Fibroblast of the conjunctiva (primary cell): Measurements from ENCODE around the gene HOXB2.
"Not testable (repeated sequence)": the region's sequence is repeated elsewhere in the genome, so short reads cannot be mapped to it uniquely, and the experiment has no call there.

Experiments used
- DNase-seq: peaks from one replicate; pipeline ENCODE4 v3.0.0-alpha.2; 2010; ENCODE audit warnings: low read depth

The HOXB2 gene

GRCh38 chr17:48541036-48541576 is 3.8 kb downstream of the HOXB2 start:
- DNase-seq = no peak

GRCh38 chr17:48540213-48540612 is 4.7 kb downstream of the HOXB2 start:
- no peak for DNase-seq

GRCh38 chr17:48539177-48539576 is 5.7 kb downstream of the HOXB2 start:
- DNase-seq = no peak

GRCh38 chr17:48537316-48537715 is 7.6 kb downstream of the HOXB2 start:
- no peak for DNase-seq

- not testable (repeated sequence) for DNase-seq
Measured at GRCh38 chr17:48535793-48536559, 8.9 kb downstream of the HOXB2 start.

- no peak for DNase-seq
Measured at GRCh38 chr17:48532261-48532660, 12.6 kb downstream of the HOXB2 start.

- no peak for DNase-seq
Measured at GRCh38 chr17:48530887-48531272, 14.0 kb downstream of the HOXB2 start, which contains the start of gene HOXB1. TSS of gene HOXB1 (minus strand) at chr17:48531011. CDS start at chr17:48530904, 107 bp downstream.

GRCh38 chr17:48530208-48530886 is 14.6 kb downstream of the HOXB2 start:
- no peak for DNase-seq

GRCh38 chr17:48529683-48530009 is 15.3 kb downstream of the HOXB2 start:
- DNase-seq = no peak

- DNase-seq = no peak
Measured at GRCh38 chr17:48528936-48529682, 15.8 kb downstream of the HOXB2 start.

- DNase-seq = no peak
Measured at GRCh38 chr17:48528153-48528935, 16.6 kb downstream of the HOXB2 start.

GRCh38 chr17:48527547-48527932 is 17.4 kb downstream of the HOXB2 start:
- no peak for DNase-seq

- DNase-seq = no peak
Measured at GRCh38 chr17:48526608-48527546, 18.0 kb downstream of the HOXB2 start.

GRCh38 chr17:48523010-48523409 is 21.9 kb downstream of the HOXB2 start:
- DNase-seq = no peak

- DNase-seq = no peak
Measured at GRCh38 chr17:48522031-48522653, 22.8 kb downstream of the HOXB2 start.

GRCh38 chr17:48520631-48521079 is 24.3 kb downstream of the HOXB2 start:
- DNase-seq = no peak

- DNase-seq = no peak
Measured at GRCh38 chr17:48519427-48519826, 25.5 kb downstream of the HOXB2 start.

GRCh38 chr17:48517478-48517877 is 27.4 kb downstream of the HOXB2 start:
- no peak for DNase-seq

GRCh38 chr17:48515925-48516900 is 28.7 kb downstream of the HOXB2 start:
- no peak for DNase-seq
